ENCODE measurements around the gene QPRT.
"Not testable (repeated sequence)": the region's sequence is repeated elsewhere in the genome, so short reads cannot be mapped to it uniquely, and the experiment has no call there.

Gene QPRT

GRCh38 chr16:29663016-29663806 lies 15.8 kb upstream of the QPRT start, which contains the start of gene SPN:
Gene SPN, plus strand, starts transcription at chr16:29663247. Its CDS starts 482 bp downstream, at chr16:29663729.
- DNase-seq, result peak; percentile 90

- no peak for DNase-seq
Observed at GRCh38 chr16:29663807-29664090, 15.2 kb upstream of the QPRT start.

GRCh38 chr16:29664091-29664921 lies 14.7 kb upstream of the QPRT start:
- DNase-seq, result no peak

DNA sequence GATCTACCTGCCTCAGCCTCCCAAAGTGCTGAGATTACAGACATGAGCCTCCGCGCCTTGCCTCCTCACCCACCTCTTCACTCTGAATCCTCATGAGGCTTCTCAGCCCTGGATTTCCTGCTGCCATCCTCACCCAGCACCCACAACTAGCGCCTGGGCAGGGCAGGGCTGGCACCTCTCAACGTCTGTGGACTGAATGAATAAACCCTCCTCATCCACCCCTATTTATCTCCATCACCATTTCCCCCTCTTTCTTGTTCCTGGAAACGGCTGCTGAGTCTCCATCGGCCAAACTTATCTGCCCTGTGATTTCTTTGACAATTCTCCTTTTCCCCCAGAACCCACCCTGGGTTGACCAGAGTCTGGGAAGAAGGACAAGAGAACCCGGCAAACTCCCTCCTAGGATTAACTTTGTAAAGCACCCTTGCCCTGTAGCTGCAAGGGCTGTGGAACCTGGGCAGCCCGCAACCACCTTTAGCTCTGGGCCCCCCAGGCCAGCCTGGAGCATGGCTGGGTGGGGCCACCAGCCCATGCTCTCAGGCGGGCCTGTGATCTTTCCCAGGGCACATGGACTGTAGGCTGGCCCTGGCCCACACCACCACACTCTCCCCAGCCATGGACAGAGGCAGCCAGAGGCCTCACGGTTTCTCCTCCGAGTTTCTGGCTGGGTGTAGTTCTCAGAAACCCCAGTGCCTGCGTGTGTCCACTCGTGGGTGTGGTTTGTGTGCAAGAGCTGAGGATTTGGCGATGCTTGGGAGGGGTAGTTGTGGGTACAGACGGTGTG lies 13.5 kb upstream of the QPRT start:
- no peak for DNase-seq

- not testable (repeated sequence) for DNase-seq
Observed at GRCh38 chr16:29667322-29667610, 11.7 kb upstream of the QPRT start.

DNA sequence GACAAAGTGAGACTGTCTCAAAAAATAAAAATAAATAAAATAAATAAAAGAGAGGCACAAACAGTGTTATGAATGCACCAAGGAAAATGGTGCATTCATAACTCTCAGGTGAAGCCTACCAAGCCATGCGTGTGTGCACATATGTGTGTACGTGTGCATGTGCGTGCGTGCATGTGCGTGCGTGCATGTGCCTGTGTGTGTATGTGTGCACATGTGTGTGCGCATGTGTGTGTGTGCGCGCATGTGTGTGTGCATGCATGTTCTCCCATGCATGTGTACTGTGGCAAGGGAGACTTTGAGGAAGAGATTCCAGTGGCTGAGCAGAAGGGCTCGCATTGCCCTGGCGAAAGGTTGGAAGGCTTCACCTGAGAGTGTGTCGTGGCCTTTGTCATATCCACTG lies 11.2 kb upstream of the QPRT start:
- no peak for DNase-seq

- DNase-seq, result no peak
Observed at GRCh38 chr16:29668267-29668666, 10.7 kb upstream of the QPRT start.

GRCh38 chr16:29673501-29673900 lies 5.5 kb upstream of the QPRT start:
- no peak for DNase-seq

DNA sequence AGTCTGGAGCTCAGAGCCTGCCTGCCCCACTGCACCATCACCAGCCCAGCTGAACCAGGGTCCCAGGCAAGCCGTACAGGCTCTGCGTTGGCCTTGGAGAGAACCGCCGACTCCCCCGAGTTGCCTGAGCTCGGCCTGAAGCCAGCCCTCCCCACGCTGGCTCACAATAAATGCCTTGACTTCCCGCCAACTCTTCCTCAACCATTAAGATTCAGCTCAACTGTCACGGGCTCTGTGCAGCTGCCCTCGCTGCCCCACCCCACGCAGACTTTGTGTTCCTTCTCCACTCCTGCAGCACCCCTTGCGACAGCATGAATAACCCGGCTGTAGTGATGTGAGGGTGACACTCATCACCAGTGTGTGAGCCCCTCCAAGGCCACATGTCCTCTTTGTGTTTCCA lies 4.8 kb upstream of the QPRT start:
- no peak for DNase-seq

DNA sequence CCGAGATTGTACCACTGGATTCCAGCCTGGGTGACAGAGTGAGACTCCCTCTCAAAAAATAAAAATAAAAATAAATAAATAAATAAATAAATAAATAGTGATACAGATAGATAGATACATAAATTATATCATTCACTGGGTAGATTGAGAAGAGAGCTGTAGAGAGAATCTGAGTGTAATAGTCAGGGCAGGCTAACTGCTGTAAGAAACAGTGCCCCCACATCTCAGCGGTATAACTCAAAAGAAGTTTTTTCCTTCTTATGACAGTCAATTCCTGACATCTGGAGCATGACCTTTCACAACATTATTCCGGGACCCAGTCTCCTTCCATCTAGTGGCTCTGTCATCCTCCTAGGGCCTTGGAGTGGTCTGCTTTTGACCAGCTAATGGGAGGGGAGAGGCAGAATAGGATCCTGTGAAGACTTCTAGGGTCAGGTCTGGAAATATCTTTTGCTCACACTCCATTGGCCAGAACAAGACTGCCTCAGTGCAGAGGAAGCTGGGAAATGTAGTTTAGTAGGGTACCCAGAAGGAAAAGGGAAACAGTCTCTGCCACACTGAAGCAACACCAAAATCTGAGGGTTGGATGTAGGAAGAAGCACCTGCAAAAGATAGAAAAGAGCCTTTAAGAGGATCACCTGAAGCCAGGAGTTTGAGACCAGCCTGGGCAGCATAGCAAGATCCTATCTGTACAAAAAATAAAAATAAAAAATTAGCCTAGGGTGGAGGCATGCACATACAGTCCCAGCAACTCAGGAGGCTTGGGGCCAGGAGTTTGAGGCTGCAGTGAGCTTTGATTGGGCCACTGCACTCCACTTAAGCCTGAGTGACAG lies 3.0 kb upstream of the QPRT start:
- peak; percentile 36 for DNase-seq

DNA sequence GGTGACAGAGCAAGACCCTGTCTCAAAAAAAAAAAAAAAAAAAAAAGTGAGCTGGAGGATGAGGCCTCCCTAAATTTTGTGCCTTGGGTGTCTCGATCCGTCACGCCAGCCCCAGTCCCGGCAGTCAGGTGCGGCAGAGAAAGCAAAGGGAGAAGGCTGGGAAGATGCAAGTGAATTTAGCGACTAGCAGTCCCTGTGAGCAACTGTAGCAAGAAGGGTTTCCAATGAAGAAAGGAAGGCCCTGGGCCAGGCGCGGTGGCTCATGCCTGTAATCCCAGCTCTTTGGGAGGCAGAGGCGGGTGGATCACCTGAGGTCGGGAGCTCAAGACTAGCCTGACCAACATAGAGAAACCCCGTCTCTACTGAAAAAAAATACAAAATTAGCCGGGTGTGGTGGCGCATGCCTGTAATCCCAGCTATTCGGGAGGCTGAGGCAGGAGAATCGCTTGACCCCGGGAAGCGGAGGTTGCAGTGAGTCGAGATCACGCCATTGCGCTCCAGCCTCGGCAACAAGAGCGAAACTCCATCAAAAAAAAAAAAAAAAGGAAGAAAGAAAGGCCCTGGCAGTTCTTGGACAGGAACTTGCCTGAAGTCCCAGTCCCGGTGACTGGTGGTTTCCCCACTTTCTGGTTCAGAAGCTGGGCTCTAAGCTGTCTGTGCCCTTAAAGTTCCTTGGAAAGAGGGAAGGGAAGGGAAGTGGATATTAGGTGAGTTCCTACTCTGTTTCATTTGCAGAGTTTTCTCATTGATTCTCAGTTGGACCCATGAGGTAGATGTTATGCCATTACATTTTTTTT lies 1.8 kb upstream of the QPRT start:
- DNase-seq, result no peak

GRCh38 chr16:29680180-29680598 lies 1.2 kb downstream of the QPRT start:
- no peak for DNase-seq

DNA sequence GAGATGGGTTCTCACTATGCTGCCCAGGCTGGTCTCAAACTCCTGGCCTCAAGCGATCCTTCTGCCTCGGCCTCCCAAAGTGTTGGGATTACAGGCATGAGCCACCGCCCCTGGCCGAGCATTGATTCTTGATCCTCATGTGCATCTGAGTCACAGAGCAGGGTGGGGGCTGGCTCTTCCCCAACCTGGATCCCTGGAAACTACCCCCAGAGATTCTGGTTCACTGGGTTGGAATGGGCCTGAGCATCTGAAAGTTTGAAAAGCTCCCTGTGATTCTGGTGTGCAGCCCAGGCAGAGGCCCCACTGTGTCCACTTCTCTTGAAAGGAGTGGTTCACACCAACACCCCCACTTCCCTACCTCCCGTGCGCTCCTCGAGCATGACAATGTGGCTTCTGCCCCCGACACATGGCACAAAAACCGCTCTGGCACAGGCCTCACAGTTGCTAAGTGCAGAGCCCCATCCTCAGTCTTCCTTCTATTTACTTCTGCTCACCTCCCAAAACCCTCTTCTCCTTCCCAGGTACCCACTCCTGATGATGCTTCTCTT lies 4.6 kb downstream of the QPRT start:
- no peak for DNase-seq

DNA sequence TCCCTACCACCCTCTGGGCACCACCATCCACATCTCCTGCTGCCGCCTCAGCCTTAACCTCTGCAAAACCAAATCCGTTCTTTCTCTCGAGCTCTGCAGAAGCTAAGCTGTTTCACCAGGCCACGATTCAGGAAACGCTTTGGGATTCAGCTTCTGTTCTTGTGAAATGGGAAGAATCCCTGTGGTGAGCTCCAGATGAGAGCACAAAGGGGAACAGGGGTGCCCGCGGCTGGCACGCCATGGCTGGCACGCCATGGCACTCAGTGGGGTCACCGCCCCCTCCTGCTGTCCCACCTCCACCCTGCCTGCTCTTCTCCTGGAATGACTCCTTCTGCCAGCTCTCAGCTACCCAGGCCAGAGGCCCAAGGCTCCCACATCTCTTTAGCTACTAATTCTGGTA lies 5.7 kb downstream of the QPRT start:
- no peak for DNase-seq

DNA sequence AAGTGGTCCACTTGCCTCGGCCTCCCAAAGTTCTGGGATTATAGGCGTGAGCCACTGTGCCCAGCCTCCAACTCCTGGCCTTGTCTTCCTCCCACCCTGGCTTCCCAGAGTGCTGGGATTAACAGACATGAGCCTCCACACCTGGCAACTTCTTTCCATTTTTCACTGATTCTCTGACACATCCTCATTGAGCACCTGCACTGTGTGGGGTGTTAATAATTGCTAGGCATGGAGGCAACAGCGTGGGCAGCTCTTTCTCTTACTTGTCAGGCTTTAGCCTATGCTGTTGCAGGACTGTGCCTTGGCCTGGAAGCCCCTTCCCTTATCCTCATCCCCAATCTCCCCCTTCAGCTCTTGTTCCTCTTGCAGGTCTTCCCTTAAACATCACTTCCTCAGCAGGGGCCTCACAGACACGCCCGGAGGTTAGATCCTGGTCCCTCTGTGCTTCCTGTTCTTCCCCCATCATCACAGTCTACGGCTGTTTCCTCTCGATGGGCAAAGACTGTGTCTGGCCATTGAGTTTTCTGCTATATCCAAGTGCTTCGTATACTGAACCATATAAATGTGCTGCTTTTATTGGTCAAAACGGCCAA lies 7.9 kb downstream of the QPRT start:
- peak; percentile 78 for DNase-seq

GRCh38 chr16:29687755-29688154 lies 8.8 kb downstream of the QPRT start:
- DNase-seq, result no peak

GRCh38 chr16:29688172-29688571 lies 9.2 kb downstream of the QPRT start:
- no peak for DNase-seq

DNA sequence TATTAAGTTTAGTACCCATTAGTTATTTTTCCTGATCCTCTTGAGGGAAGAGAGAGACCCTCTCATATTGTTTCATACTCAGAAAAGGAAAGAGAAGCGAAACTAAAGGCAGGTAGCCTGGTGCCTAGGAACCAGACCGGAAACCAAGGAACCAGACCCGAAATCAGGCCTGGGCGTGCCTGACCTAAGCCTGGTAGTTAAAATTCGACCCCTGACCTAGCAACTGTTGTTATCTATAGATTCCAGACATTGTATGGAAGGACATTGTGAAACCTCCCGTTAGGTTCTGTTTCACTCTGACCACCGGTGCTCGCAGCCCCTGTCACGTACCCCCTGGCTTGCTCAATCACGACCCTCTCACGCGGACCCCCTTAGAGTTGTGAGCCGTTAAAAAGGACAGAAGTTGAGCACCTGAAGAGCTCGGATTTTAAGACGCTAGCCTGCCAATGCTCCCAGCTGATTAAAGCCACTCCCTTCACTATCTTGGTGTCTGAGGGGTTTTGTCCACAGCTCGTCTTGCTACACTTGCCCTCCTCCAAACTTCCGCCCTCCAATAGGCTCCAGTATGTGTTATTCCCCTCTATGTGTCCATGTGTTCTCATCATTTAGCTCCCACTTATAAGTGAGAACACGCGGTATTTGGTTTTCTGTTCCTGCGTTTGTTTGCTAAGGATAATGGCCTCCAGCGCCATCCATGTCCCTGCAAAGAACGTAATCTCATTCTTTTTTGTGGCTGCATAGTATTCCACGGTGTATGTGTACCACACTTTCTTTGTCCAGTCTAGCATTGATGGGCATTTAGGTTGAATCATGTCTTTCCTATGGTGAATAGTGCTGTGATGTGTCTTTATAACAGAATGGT lies 10.7 kb downstream of the QPRT start:
- not testable (repeated sequence) for DNase-seq

DNA sequence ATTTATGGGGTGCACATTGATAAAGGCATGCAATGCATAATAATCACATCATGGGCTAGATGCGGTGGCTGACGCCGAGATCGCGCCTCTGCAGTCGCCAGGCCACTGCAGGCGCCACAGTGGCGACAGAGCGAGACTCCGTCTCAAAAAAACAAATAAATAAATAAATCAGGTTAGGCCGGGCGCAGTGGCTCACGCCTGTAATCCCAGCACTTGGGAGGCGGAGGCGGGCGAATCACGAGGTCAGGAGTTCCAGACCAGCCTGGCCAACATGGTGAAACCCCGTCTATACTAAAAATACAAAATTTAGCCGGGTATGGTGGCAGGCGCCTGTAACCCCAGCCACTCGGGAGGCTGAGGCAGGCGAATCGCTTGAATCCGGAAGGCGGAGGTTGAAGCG lies 13.6 kb downstream of the QPRT start:
- not testable (repeated sequence) for DNase-seq

All from GDM1 (cell line).